Measurements from ENCODE around the gene TLK1. TPM values are rescaled to one million over a fixed set of nuclear protein-coding genes. Genes with fewer than 3 reads are reported as not detected.

The TLK1 gene
- total and polyA plus RNA-seq, 2 donors (not counting 3 experiments of a cell fraction or from before 2014, with no cell fraction given) = 5.8 to 62.7 TPM

GRCh38 chr2:171154348-171154747 lies 6.3 kb downstream of the TLK1 start:
- peak; percentile 42 for DNase-seq (ENCODE audit: low read depth, low spot score)
- no peak overlapping the region for H2AFZ ChIP-seq (ENCODE audit: low read depth, low read length)
- no peak overlapping the region for H3K4me3 ChIP-seq (replicated peaks in 1 of 3; ENCODE audit: insufficient read depth in 1 of 3, low read depth in 1 of 3, low read length in 3 of 3)
- peaks cover 2% of the 10 kb centered on the region for H3K9me1 ChIP-seq (replicated peaks; ENCODE audit: control insufficient read depth, extremely low read depth, insufficient read depth, low read length)
- CTCF ChIA-PET = interaction anchor here (1.2 to 2.3 kb wide), 7 partner anchors 13 to 262 kb away, joined by 3 to 20 read pairs (median 7); no protein-coding TSS in a partner anchor
- H3K9ac ChIP-seq (replicated peaks; ENCODE audit: extremely low read depth, insufficient read depth, low read length) = no peak overlapping the region
- H3K79me2 ChIP-seq (ENCODE audit: control insufficient read depth, insufficient read depth, low read length) = peaks cover 96% of the 10 kb centered on the region
- POLR2A ChIA-PET = no interaction called here
- FAIRE-seq = peak; percentile 46
- no TSS peak for BruUV-seq (replicated peaks)
- intact Hi-C loops (cut with micrococcal nuclease) = no loop called here
- H4K20me1 ChIP-seq (replicated peaks; ENCODE audit: control insufficient read depth, extremely low read depth, insufficient read depth, low read length) = peaks cover 31% of the 10 kb centered on the region
- H3K4me1 ChIP-seq (ENCODE audit: control insufficient read depth, extremely low read depth, insufficient read depth, low read length) = peaks cover 19% of the 10 kb centered on the region
- peak; percentile 50 for TF ChIP-seq GATA2 (IDR thresholded peaks at IDR 0.05; ENCODE audit: insufficient read depth, insufficient read length, low read depth, low read length)
- TF ChIP-seq POLR2AphosphoS5 (IDR thresholded peaks at IDR 0.05; ENCODE audit: insufficient read depth, low read depth, low read length) = no peak
- H3K27me3 ChIP-seq (ENCODE audit: control insufficient read depth in 2 of 2, insufficient read depth in 2 of 2, low read length in 2 of 2) = no peaks in the 10 kb centered on the region
- H3K9me3 ChIP-seq (replicated peaks; ENCODE audit: control insufficient read depth, insufficient read depth, low read length) = no peaks in the 10 kb centered on the region
- no peak overlapping the region for H3K27ac ChIP-seq (ENCODE audit: insufficient read depth, low read depth, low read length)
- H3K4me2 ChIP-seq (ENCODE audit: insufficient read depth, low read length) = peak overlapping the region; percentile 32
- H3K36me3 ChIP-seq (ENCODE audit: control insufficient read depth in 2 of 2, extremely low read depth in 1 of 2, insufficient read depth in 2 of 2, low read length in 2 of 2) = no peaks in the 10 kb centered on the region
- dilution Hi-C loops (cut with MboI; ENCODE audit: extremely low pct_ligation_motif_present, low sequenced_read_pairs) = no loop called here

- dilution Hi-C loops (cut with MboI; ENCODE audit: extremely low pct_ligation_motif_present, low sequenced_read_pairs) = no loop called here
- Histone ChIP-seq H3K9me3 (replicated peaks; ENCODE audit: control insufficient read depth, insufficient read depth, low read length) (no peaks in the 10 kb centered on the region), H3K4me3 (replicated peaks in 1 of 3; ENCODE audit: insufficient read depth in 1 of 3, low read depth in 1 of 3, low read length in 3 of 3) (no peak overlapping the region), H4K20me1 (replicated peaks; ENCODE audit: control insufficient read depth, extremely low read depth, insufficient read depth, low read length) (peaks cover 19% of the 10 kb centered on the region), H3K36me3 (ENCODE audit: control insufficient read depth in 2 of 2, extremely low read depth in 1 of 2, insufficient read depth in 2 of 2, low read length in 2 of 2) (no peaks in the 10 kb centered on the region), H3K27me3 (ENCODE audit: control insufficient read depth in 2 of 2, insufficient read depth in 2 of 2, low read length in 2 of 2) (no peaks in the 10 kb centered on the region), H3K4me1 (ENCODE audit: control insufficient read depth, extremely low read depth, insufficient read depth, low read length) (peaks cover 32% of the 10 kb centered on the region), H3K9me1 (replicated peaks; ENCODE audit: control insufficient read depth, extremely low read depth, insufficient read depth, low read length) (peaks cover 2% of the 10 kb centered on the region), H2AFZ (ENCODE audit: low read depth, low read length) (no peak overlapping the region), H3K4me2 (ENCODE audit: insufficient read depth, low read length) (no peak overlapping the region), H3K27ac (ENCODE audit: insufficient read depth, low read depth, low read length) (no peak overlapping the region), H3K79me2 (ENCODE audit: control insufficient read depth, insufficient read depth, low read length) (peaks cover 89% of the 10 kb centered on the region), H3K9ac (replicated peaks; ENCODE audit: extremely low read depth, insufficient read depth, low read length) (no peak overlapping the region)
- CTCF ChIA-PET = interaction anchor here (0.8 to 1.5 kb wide), 2 partner anchors 9 to 265 kb away, joined by 3 to 4 read pairs; no protein-coding TSS in a partner anchor
- no peak for DNase-seq (ENCODE audit: low read depth, low spot score)
- no TSS peak for BruUV-seq (replicated peaks)
- intact Hi-C loops (cut with micrococcal nuclease) = no loop called here
- TF ChIP-seq EZH2 (IDR thresholded peaks at IDR 0.05; ENCODE audit: borderline replicate concordance, low read depth, low read length, severe bottlenecking) (no peak), POLR2AphosphoS5 (IDR thresholded peaks at IDR 0.05; ENCODE audit: insufficient read depth, low read depth, low read length) (no peak), POLR2A (IDR thresholded peaks at IDR 0.05; ENCODE audit: low read depth, low read length) (no peak), MAX (IDR thresholded peaks at IDR 0.05; ENCODE audit: insufficient read depth, insufficient read length) (no peak), GATA2 (IDR thresholded peaks at IDR 0.05; ENCODE audit: insufficient read depth, insufficient read length, low read depth, low read length) (no peak), FOS (IDR thresholded peaks at IDR 0.05; ENCODE audit: borderline replicate concordance, insufficient read depth, low read length) (no peak), MYC (IDR thresholded peaks at IDR 0.05; ENCODE audit: low read depth, low read length) (no peak), CTCF (IDR thresholded peaks at IDR 0.05; ENCODE audit: extremely low read depth in 1 of 2, insufficient read depth in 1 of 2, low read depth in 1 of 2, low read length in 2 of 2) (no peak), JUN (IDR thresholded peaks at IDR 0.05; ENCODE audit: borderline replicate concordance, insufficient read depth, insufficient read length, low read depth) (no peak)
- POLR2A ChIA-PET = no interaction called here
- no peak for FAIRE-seq
Measured at GRCh38 chr2:171150694-171151285, 9.9 kb downstream of the TLK1 start.

Measured in endothelial cell of umbilical vein (primary cell).